Measurements from ENCODE around the gene PLEKHD1. TPM values are rescaled to one million over a fixed set of nuclear protein-coding genes. Genes with fewer than 3 reads are reported as not detected.

Gene PLEKHD1
- total RNA-seq, 2 experiments from 2014 or later, result 0.09 to 0.19 TPM

DNA sequence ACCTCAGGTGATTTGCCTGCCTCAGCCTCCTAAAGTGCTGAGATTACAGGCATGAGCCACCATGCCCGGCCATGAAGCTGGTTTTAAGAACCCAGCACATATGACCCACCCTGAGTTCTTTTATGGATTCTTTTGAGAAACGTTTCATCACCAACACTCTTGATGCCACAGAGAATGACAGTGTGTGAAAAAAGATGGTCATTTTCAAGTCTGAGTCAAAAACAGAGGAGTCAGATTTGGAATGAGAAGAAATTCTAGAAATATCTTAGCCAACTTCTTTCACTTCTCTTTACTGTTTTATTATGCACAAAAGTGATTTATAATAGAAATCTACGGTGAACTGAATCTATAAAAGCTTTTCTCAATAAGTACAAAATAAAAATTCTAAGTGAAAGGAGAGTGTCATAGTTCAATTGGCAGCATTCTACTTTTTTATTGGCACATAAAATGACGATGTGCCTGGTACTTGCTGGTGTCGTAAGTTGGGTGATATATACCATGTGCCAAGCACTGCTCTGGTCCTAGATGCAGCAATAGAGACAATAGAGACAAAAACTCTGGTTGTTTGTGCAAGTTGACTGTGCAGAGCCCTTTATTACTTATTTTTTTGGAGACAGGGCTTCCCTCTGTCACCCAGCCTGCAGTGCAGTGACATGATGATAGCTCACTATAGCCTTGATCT is 56.3 kb downstream of the PLEKHD1 start:
- Histone ChIP-seq H3K4me2 (ENCODE audit: low read length) (no peak overlapping the region), H3K9me2 (ENCODE audit: insufficient read depth, low read length) (no peaks in the 10 kb centered on the region), H4K20me1 (ENCODE audit: insufficient read depth, low read length) (no peaks in the 10 kb centered on the region), H3K4me1 (ENCODE audit: insufficient read depth, low read length, poor library complexity, severe bottlenecking) (no peaks in the 10 kb centered on the region), H3K9me3 (ENCODE audit: low read length) (no peaks in the 10 kb centered on the region), H3K4me3 (ENCODE audit: low read depth, low read length, poor library complexity, severe bottlenecking) (no peak overlapping the region), H3K27ac (ENCODE audit: low read depth, low read length, poor library complexity, severe bottlenecking) (no peak overlapping the region), H3K36me3 (ENCODE audit: insufficient read depth, low read length) (no peaks in the 10 kb centered on the region), H2AFZ (ENCODE audit: low read length) (no peak overlapping the region), H3K79me2 (ENCODE audit: insufficient read depth, low read depth, low read length) (no peaks in the 10 kb centered on the region)
- intact Hi-C loops (cut with micrococcal nuclease; ENCODE audit: unreplicated experiment), result no loop called here
- ChIA-PET CTCF (ENCODE audit: unreplicated experiment) (no interaction called here), POLR2A (interaction anchor here (0.6 to 1.2 kb wide), 4 partner anchors 22 to 186 kb away, joined by 3 to 5 read pairs (median 4); no protein-coding TSS in a partner anchor)
- DNase-seq (ENCODE audit: low spot score), result no peak
- TF ChIP-seq, protein P1, sequence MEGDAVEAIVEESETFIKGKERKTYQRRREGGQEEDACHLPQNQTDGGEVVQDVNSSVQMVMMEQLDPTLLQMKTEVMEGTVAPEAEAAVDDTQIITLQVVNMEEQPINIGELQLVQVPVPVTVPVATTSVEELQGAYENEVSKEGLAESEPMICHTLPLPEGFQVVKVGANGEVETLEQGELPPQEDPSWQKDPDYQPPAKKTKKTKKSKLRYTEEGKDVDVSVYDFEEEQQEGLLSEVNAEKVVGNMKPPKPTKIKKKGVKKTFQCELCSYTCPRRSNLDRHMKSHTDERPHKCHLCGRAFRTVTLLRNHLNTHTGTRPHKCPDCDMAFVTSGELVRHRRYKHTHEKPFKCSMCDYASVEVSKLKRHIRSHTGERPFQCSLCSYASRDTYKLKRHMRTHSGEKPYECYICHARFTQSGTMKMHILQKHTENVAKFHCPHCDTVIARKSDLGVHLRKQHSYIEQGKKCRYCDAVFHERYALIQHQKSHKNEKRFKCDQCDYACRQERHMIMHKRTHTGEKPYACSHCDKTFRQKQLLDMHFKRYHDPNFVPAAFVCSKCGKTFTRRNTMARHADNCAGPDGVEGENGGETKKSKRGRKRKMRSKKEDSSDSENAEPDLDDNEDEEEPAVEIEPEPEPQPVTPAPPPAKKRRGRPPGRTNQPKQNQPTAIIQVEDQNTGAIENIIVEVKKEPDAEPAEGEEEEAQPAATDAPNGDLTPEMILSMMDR (conservative IDR thresholded peaks at IDR 0.05; ENCODE audit: low read length), result no peak
- TF ChIP-seq EZH2phosphoT487 (IDR thresholded peaks at IDR 0.05; ENCODE audit: borderline replicate concordance, low read depth, low read length), result no peak
- no TSS peak for BruUV-seq (replicated peaks)

DNA sequence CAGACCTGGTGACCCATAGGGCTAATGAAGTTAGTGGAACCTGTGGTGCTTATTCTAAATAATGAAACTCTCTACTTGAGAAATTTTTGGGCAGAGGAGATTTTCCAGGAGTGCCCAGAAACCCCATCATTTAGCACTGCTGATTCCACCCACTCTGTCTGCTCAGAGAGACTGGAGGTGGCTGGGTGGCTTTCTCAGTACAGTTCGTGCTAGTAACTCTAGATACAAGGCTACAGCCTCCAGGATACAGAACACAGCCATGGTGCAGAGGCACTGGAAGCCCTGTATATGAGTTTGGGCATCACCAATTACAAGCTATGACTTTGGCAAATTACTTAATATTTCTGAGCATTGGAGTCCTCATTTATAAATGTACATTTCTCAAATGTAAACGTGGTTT is 57.8 kb downstream of the PLEKHD1 start:
- BruUV-seq (replicated peaks), result no TSS peak
- Histone ChIP-seq H4K20me1 (ENCODE audit: insufficient read depth, low read length) (no peaks in the 10 kb centered on the region), H3K79me2 (ENCODE audit: insufficient read depth, low read depth, low read length) (no peaks in the 10 kb centered on the region), H2AFZ (ENCODE audit: low read length) (no peak overlapping the region), H3K4me2 (ENCODE audit: low read length) (no peak overlapping the region), H3K27ac (ENCODE audit: low read depth, low read length, poor library complexity, severe bottlenecking) (no peak overlapping the region), H3K9me2 (ENCODE audit: insufficient read depth, low read length) (no peaks in the 10 kb centered on the region), H3K4me1 (ENCODE audit: insufficient read depth, low read length, poor library complexity, severe bottlenecking) (no peaks in the 10 kb centered on the region), H3K9me3 (ENCODE audit: low read length) (no peaks in the 10 kb centered on the region), H3K36me3 (ENCODE audit: insufficient read depth, low read length) (no peaks in the 10 kb centered on the region), H3K4me3 (ENCODE audit: low read depth, low read length, poor library complexity, severe bottlenecking) (no peak overlapping the region)
- ChIA-PET POLR2A (no interaction called here), CTCF (ENCODE audit: unreplicated experiment) (interaction anchor here (1.0 kb wide), 1 partner anchor 14 kb away, joined by 3 read pairs; no protein-coding TSS in a partner anchor)
- TF ChIP-seq, protein P1 (conservative IDR thresholded peaks at IDR 0.05; ENCODE audit: low read length), result no peak
- TF ChIP-seq EZH2phosphoT487 (IDR thresholded peaks at IDR 0.05; ENCODE audit: borderline replicate concordance, low read depth, low read length), result no peak
- intact Hi-C loops (cut with micrococcal nuclease; ENCODE audit: unreplicated experiment), result no loop called here
- DNase-seq (ENCODE audit: low spot score), result no peak

Data from OCI-LY7 (cell line).